GM12865 (cell line): ENCODE results near the gene DDA1.

Source experiments
- DNase-seq: peaks from one replicate; pipeline ENCODE4 v3.0.0; 2010; ENCODE audit warnings: low read depth
- H3K4me3 ChIP-seq: 2 replicates; pipeline ENCODE4 v1.5.1; 2011; ENCODE audit warnings: mild to moderate bottlenecking, low read depth, low read length, control low read depth
- CTCF ChIP-seq: IDR thresholded peaks from 2 replicates; pipeline ENCODE4 v1.5.1; 2011; ENCODE audit warnings: low read length, control low read depth, low read depth, inconsistent platforms; ENCODE audit not compliant: insufficient read depth; ENCODE audit errors: missing control alignments

Gene DDA1

GRCh38 chr19:17365361-17365760 is 56.0 kb downstream of the DDA1 start:
- TF ChIP-seq CTCF, result no peak
- H3K4me3 ChIP-seq, result no peak overlapping the region
- no peak for DNase-seq

GRCh38 chr19:17370026-17370587 is 60.7 kb downstream of the DDA1 start:
- H3K4me3 ChIP-seq, result no peak overlapping the region
- TF ChIP-seq CTCF, result no peak
- DNase-seq, result peak; percentile 81
